Omental fat pad (tissue), 4 donors: ENCODE results near the gene HDDC3. TPM values are rescaled to one million over a fixed set of nuclear protein-coding genes. Genes with fewer than 3 reads are reported as not detected.

Source experiments
- ATAC-seq: fragments of 150-250 bp; one replicate; pipeline ENCODE4 v1.9.1; 2016; ENCODE audit warnings: mild to moderate bottlenecking, moderate library complexity; ENCODE audit not compliant: low FRiP score
- DNase-seq: peaks from one replicate; pipeline ENCODE4 v3.0.0-alpha.2; 2019; ENCODE audit warnings: low spot score
- total RNA-seq, 4 donors: library from RNA; depleted of rRNA; stranded (reverse); fragments of >200 nt; gene quantifications; one replicate each; pipeline ENCODE4 v1.1.0, GENCODE V29; 2016
- TF ChIP-seq, protein P1 (sequence below), 3 donors: fragments of 450-650 bp; IDR thresholded peaks; one replicate each; pipeline ENCODE4 v1.5.1; 2016 to 2017; ENCODE audit warnings: antibody characterized with exemption in 3 of 3, mild to moderate bottlenecking in 3 of 3, moderate library complexity in 2 of 3

The HDDC3 gene
- total RNA-seq, 4 donors from 2014 or later: 11.2 to 27.3 (median 18.0) TPM

GRCh38 chr15:90918034-90918788, 14.1 kb downstream of the HDDC3 start:
- TF ChIP-seq, protein P1, sequence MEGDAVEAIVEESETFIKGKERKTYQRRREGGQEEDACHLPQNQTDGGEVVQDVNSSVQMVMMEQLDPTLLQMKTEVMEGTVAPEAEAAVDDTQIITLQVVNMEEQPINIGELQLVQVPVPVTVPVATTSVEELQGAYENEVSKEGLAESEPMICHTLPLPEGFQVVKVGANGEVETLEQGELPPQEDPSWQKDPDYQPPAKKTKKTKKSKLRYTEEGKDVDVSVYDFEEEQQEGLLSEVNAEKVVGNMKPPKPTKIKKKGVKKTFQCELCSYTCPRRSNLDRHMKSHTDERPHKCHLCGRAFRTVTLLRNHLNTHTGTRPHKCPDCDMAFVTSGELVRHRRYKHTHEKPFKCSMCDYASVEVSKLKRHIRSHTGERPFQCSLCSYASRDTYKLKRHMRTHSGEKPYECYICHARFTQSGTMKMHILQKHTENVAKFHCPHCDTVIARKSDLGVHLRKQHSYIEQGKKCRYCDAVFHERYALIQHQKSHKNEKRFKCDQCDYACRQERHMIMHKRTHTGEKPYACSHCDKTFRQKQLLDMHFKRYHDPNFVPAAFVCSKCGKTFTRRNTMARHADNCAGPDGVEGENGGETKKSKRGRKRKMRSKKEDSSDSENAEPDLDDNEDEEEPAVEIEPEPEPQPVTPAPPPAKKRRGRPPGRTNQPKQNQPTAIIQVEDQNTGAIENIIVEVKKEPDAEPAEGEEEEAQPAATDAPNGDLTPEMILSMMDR (IDR thresholded peaks at IDR 0.05): no peak
- no peak for ATAC-seq
- DNase-seq: no peak

GRCh38 chr15:90917569-90917968, 14.8 kb downstream of the HDDC3 start:
- DNase-seq (no peak), ATAC-seq (no peak)
- TF ChIP-seq, protein P1 (IDR thresholded peaks at IDR 0.05): no peak

GRCh38 chr15:90916461-90916860, 15.9 kb downstream of the HDDC3 start:
- ATAC-seq: no peak
- TF ChIP-seq, protein P1 (IDR thresholded peaks at IDR 0.05): no peak
- no peak for DNase-seq

GRCh38 chr15:90915808-90916440, 16.4 kb downstream of the HDDC3 start:
- DNase-seq: no peak
- TF ChIP-seq, protein P1 (IDR thresholded peaks at IDR 0.05): no peak
- ATAC-seq: no peak

DNA sequence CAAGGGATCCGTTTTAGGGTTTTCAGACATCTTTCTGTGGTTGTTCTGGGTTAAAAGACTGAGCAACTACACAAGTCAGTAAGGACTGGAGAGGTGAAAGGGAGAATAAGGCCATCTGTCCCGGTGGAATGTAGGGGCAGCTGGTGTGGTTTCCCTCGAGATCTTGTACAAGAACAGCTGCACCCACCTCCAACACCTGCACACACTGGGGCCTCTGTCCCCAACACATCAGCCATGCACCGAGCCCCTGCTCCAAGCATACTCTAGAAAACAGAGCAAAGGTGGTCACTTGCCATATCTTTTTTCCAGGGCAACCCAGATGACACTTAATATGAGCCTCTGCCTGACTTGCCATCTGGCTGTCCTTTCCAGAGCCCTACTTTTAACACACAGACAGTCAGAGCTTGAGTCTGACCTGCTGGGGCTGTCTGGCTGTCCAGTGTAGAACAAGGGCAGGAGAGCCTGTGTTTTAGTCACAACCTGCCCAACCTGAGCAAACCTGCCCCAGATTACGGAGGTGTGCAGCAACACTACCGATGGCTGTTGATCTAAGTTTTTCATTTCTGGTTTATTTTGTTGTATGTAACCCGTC, 17.0 kb downstream of the HDDC3 start:
- TF ChIP-seq, protein P1 (IDR thresholded peaks at IDR 0.05): no peak
- DNase-seq (no peak), ATAC-seq (no peak)

GRCh38 chr15:90914305-90915080, 17.9 kb downstream of the HDDC3 start:
- no peak for ATAC-seq
- no peak for DNase-seq
- TF ChIP-seq, protein P1 (IDR thresholded peaks at IDR 0.05): no peak
